EL (cell line): ENCODE results near the gene FCN2.
"Not testable (repeated sequence)": the region's sequence is repeated elsewhere in the genome, so short reads cannot be mapped to it uniquely, and the experiment has no call there.

Experiments used
- DNase-seq: peaks from one replicate; pipeline ENCODE4 v3.0.0-alpha.2; 2016

FCN2 gene

DNA sequence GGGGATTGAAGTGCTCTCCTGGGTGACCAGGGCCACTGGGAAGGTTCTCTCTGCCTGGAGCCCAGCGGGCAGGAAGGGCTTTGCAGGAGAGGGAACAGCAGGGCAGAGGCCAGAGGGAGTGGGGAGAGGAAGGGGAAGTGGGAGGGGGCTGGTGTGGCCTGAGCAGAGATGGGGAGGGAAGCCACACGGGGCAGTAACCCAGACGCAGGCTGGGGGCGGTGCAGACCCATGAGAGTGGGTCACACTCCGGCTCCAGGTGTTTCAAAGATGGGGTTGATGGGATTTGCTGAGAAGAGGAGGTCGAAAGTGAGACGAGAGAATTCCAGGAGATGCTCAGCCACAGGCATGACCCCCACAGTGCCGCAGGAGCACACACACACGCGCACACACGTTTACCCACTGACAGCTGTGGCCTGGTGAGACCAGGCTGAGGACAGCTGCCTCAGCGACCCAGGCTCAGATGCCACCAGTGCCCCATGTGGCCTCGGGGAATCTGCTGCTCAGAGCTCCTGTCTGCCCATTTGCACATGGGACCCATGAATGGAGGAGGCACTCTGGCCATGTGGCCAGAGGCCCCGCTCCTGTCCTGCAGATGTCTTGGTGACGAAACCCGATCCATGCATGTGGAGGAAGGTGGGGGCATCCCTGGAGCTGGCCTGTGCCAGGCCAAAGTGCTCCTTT is 32.7 kb upstream of the FCN2 start:
- no peak for DNase-seq

- DNase-seq, result no peak
Observed at GRCh38 chr9:134848504-134848903, 32.1 kb upstream of the FCN2 start.

DNA sequence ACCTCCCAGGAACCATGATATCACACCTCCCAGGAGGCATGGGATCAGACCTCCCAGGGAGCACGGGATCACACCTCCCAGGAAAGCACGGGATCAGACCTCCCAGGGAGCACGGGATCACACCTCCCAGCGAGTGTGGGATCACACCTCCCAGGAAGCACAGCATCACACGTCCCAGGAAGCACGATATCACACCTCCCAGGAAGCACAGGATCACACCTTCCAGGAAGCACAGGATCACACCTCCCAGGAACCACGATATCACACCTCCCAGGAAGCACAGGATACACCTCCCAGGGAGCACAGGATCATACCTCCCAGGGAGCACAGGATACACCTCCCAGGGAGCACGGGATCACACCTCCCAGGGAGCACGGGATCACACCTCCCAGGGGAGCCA is 30.0 kb upstream of the FCN2 start:
- no peak for DNase-seq

DNA sequence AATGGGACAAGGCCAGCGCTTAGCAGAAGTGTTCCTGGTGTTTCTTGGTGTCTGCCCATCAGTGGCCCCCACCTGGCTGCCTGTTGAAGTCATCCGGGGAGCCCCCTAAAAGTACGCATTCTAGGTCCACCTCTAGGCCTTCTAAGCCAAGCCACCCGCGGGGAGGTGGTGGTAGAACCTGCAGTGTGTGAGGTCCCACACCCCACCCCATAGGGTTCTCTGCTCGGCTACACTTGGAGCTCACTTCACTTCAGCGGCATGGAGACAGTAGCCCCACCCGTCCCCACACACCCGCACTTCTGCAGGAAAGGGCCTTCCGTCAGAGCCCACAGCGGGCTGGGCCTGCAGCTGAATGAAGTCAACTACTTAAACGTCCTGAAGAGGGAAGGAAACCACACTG is 29.6 kb upstream of the FCN2 start:
- DNase-seq, result no peak

- DNase-seq, result no peak
Observed at GRCh38 chr9:134852906-134853654, 27.5 kb upstream of the FCN2 start.

DNA sequence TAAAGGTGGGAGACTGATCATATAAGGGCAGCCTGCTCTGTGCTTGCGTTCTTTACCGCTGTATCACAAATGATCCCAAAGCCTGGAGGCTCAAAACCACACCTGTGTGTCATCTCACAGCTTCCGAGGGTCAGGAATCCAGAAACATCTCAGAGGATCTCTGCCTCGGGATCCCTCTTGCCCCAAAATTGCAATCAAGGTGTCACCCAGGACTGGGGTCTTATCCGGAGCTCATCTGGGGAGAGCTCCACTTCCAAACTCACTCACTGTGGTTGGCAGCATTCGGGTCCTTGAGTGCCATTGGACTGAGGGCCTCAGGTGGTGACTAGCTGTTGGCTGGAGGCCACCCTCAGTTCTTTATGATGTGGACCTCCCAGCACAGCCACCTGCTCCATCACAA is 26.7 kb upstream of the FCN2 start:
- DNase-seq, result no peak

GRCh38 chr9:134854541-134854981 is 26.0 kb upstream of the FCN2 start:
- no peak for DNase-seq

GRCh38 chr9:134855231-134855899 is 25.2 kb upstream of the FCN2 start:
- DNase-seq, result no peak

DNA sequence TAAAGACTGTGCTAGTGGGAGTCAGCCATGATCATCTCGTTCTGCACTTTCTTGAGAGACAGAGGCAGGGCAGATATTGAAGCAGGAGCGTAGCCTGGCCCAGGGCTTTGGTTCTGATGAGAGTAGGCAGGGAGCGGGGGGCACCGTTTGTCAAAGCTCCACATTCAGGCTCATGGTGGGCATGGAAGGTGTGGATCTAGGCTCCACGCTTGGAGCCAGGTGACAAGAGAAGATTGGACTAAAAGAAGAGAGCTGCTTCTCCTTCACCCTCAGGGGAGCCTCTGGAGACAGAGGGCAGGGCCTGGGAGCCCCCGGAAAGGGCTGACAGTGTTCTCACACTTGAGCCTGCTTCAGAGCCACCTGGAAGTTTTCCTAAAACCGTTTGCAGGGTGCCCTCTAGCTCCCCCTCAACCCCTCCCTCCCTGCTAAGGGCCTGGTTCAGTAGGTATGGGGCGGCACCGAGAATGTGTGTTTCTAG is 24.7 kb upstream of the FCN2 start:
- DNase-seq, result no peak

DNA sequence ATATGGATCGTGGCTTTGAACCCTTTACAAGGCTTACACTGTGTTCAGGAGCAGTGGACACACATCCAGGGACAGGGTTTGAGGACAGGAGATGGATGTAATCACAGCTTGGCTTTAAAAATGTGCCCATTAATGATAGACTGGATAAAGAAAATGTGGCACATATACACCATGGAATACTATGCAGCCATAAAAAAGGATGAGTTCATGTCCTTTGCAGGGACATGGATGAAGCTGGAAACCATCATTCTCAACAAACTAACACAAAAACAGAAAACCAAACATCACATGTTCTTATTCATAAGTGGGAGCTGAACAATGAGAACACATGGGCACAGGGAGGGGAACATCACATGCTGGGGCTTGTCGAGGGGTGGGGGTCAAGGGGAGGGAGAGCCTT is 23.2 kb upstream of the FCN2 start:
- DNase-seq, result not testable (repeated sequence)

DNA sequence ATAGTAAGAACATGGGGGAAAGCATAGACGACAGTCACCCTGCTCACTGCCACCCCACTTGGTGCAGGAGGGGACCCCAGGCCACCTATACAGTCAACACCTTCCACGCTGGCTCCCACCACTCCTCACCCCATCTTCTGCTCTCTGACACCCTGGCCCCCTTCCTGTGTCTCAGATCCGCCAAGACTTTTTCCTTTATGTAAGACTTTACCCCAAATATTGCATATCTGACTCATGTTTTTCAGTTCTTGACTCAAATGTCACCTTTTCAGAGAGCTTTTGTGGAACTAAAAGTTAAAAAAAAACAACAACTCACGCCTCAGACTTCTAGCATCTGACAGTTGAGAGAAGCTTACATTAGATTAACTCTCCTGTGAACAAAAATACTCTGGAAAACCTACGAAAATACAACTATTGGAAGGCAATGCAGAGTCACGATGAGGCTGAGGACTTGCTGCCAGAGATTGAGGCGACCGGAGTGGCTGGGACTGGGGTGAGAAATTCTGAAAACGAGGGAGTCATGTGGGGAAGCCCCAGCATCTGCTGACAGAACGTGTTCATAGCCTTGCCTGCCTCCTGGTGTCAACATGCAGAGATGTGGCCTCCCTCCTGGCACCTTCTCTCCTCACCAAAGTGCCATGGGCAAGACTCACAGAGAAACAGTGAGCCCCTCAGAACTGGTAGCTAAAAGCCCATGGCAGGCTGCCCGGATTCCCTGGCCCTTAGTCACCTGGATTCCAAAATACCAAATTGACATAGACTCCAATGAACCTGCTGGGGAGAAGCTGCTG is 22.4 kb upstream of the FCN2 start:
- peak; percentile 72 for DNase-seq

- DNase-seq, result no peak
Observed at GRCh38 chr9:134860510-134860909, 20.1 kb upstream of the FCN2 start.

DNA sequence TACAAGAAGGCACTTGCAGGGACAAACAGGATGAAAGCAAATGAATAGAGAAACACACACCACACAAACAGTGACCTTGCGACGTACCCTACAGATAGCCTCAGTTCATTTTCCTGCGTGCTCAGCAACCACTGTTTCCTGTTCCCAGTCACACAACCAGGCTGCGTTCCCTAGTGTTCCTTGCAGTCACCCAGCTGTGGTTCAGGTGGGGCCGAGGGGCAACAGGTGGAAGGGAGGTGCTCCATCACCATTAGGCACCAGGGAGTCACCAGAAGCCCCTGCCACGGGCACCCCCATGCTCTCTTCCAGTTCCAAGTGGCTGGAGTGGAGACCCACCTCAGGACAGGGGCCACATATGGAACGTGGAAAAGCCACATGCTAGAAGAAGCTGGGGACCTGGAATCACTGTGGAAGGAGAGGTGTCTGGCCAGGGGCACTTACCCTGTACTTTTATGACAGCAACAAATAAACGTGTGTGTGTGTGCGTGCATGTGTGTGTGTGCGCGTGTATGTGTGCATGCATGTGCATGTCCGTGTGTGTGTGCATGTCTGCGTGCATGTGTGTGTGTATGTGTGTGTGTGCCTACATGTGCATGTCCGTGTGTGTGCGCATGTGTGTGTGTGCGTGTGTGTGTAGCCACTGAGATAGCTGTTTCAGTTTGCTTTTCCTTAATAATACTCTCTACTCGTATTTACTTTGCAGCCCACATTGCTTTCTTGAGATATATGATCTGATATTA is 18.8 kb upstream of the FCN2 start:
- no peak for DNase-seq

GRCh38 chr9:134863306-134863902 is 17.2 kb upstream of the FCN2 start:
- DNase-seq, result no peak

GRCh38 chr9:134863941-134864820 is 16.4 kb upstream of the FCN2 start:
- no peak for DNase-seq

GRCh38 chr9:134864821-134865190 is 15.8 kb upstream of the FCN2 start:
- no peak for DNase-seq

- no peak for DNase-seq
Observed at GRCh38 chr9:134867917-134868750, 12.5 kb upstream of the FCN2 start.

- DNase-seq, result no peak
Observed at GRCh38 chr9:134868751-134869553, 11.7 kb upstream of the FCN2 start.
